Effector memory CD4-positive, alpha-beta T cell (primary cell): ENCODE results near the gene RGS6.
"Not testable (repeated sequence)": the region's sequence is repeated elsewhere in the genome, so short reads cannot be mapped to it uniquely, and the experiment has no call there.

Experiments
- DNase-seq, 3 donors: peaks; one replicate each; pipeline ENCODE4 v3.0.0-alpha.2; 2020
- H3K27ac ChIP-seq: 2 replicates; pipeline ENCODE4 v1.7.0; 2013; ENCODE audit warnings: mild to moderate bottlenecking, low read length, moderate library complexity; ENCODE audit not compliant: insufficient read depth, poor library complexity, severe bottlenecking
- H3K27me3 ChIP-seq: replicated peaks from 2 replicates; pipeline ENCODE4 v1.7.0; 2013; ENCODE audit warnings: mild to moderate bottlenecking, low read length; ENCODE audit not compliant: insufficient read depth, control insufficient read depth, poor library complexity, severe bottlenecking
- H3K36me3 ChIP-seq: 2 replicates; pipeline ENCODE4 v1.7.0; 2013; ENCODE audit warnings: mild to moderate bottlenecking, low read length, moderate library complexity; ENCODE audit not compliant: control insufficient read depth, insufficient read depth
- H3K4me1 ChIP-seq: 2 replicates; pipeline ENCODE4 v1.7.0; 2013; ENCODE audit warnings: low read length, mild to moderate bottlenecking; ENCODE audit not compliant: control insufficient read depth, insufficient read depth, poor library complexity, severe bottlenecking
- H3K4me3 ChIP-seq: 2 replicates; pipeline ENCODE4 v1.7.0; 2013; ENCODE audit warnings: low read length, low read depth, mild to moderate bottlenecking; ENCODE audit not compliant: insufficient read depth, poor library complexity, severe bottlenecking
- H3K9me3 ChIP-seq: 2 replicates; pipeline ENCODE4 v1.7.0; 2013; ENCODE audit warnings: mild to moderate bottlenecking, low read length, moderate library complexity; ENCODE audit not compliant: control insufficient read depth

RGS6 gene

DNA sequence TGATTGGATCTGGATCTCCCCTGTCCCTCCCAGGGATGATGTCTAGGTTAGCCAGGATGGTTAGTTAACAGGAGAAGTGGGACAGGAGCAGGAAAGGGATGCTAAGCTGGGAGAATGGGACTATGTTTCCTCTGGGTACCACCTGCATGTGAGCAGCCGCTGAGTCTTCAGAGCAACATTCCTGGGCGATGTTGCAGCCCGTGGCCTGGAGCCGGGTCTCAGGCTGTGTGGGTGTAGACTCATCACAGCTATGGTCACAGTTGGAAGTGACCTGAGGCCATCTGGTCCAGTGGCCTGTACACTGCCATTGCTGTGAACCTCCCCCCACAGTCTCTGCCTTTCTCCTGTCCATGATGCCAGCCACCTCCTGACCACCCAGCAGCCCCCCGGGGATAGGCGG lies 539.1 kb downstream of the RGS6 start:
- DNase-seq = no peak
- Histone ChIP-seq H3K27me3 (no peaks in the 10 kb centered on the region), H3K36me3 (no peaks in the 10 kb centered on the region), H3K4me3 (no peak overlapping the region), H3K4me1 (no peaks in the 10 kb centered on the region), H3K27ac (no peak overlapping the region), H3K9me3 (no peaks in the 10 kb centered on the region)

DNA sequence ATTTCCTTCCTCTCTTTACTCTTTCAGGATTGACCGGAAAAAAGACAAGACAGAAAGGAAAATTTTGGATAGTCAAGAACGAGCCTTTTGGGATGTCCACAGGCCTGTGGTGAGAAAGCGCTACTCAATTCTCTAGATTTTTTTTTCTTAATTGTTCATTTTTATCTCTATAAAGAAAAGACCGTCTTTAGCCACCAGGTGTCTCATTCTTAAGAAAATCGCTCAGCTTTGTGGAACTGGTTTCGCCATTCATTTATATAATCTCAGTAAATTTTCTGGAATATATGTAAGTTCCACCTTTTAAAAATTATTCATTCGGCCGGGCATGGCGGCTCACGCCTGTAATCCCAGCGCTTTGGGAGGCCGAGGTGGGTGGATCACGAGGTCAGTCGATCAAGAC lies 540.6 kb downstream of the RGS6 start:
- Histone ChIP-seq H3K4me3 (no peak overlapping the region), H3K27me3 (no peaks in the 10 kb centered on the region), H3K9me3 (no peaks in the 10 kb centered on the region), H3K4me1 (peaks cover 14% of the 10 kb centered on the region), H3K27ac (no peak overlapping the region), H3K36me3 (no peaks in the 10 kb centered on the region)
- DNase-seq = no peak

DNA sequence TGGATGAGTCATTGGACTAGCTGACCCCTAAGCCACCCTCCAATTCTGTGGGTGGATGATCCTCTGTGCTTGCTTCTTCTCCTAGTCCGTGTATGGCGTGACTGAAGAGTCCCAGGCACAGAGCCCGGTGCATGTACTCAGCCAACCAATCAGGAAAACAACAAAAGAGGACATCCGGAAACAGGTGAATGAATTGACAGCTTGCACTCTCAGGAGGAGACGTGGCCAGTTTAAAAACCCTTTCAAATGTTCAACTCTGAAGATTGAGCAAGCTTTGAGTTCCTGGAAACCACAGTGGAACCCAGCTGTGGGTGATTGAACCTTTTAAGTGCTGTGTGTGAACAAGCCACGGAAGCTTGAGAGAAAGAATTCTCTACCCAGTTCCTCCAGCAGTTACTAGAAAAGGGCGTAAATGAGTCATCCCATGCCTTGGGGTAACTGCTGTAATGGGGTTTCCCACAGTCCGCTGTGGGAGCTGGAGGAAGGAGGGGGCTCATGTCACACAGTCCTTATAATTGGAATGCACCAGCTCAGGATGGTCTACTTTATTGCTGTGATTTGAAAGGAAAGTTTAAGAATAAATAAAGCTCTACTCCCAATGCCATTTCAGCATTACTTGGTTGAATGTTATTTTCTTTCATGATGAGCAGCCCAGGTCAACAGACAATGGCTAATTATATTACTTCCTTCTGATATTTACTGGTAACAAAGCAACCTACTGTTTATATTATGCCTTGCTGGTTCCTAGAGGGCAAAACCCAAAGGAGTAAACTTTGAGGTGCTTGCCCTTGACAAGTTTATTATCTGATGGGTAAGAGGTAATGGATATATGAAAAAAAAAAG lies 544.6 kb downstream of the RGS6 start:
- no peaks in the 10 kb centered on the region for H3K9me3 ChIP-seq
- no peaks in the 10 kb centered on the region for H3K36me3 ChIP-seq
- peak; percentile 12 to 32 (median 20) for DNase-seq
- no peaks in the 10 kb centered on the region for H3K27me3 ChIP-seq
- peak overlapping the region; percentile 27 for H3K27ac ChIP-seq
- peak overlapping the region; percentile 7 for H3K4me3 ChIP-seq
- peaks cover 24% of the 10 kb centered on the region for H3K4me1 ChIP-seq

DNA sequence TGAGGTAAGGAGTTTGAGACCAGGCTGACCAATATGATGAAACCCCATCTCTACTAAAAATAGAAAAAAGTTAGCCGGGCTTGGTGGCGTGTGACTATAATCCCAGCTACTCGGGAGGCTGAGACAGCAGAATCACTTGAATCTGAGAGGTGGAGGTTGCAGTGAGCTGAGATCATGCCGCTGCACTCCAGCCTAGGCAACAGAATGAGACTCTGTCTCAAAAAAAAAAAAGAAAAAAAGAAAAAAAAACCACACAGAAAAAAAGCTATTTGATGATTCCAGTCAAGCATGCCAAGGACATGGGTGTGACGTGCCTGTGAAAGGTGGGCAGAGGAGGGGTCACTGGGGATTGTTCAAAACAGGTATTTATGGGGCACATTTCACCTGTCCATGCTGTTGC lies 545.3 kb downstream of the RGS6 start:
- not testable (repeated sequence) for H3K4me3 ChIP-seq, H3K9me3 ChIP-seq, DNase-seq, H3K36me3 ChIP-seq, H3K27me3 ChIP-seq, H3K27ac ChIP-seq
- peaks cover 24% of the 10 kb centered on the region for H3K4me1 ChIP-seq

DNA sequence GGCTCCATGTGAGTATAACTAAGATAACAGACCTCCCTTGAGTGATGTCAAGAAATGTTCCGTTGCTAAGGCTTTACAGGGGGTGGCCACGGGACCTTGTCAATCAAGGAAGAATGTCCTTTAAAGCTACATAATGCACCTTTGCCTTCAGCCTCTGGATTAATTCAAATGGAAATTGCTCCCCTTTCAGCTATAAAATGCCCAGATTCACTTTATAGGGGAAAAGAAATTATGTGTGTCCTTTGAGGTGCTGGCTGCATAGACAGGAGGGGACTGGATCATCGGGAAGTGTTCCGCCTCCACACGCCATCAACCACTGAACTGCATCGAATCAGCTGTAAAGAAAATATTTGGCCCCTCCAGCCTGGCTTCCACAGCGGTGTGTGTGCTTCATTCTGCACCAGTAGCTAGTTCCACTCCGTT lies 546.3 kb downstream of the RGS6 start:
- no peaks in the 10 kb centered on the region for H3K36me3 ChIP-seq
- H3K27me3 ChIP-seq = no peaks in the 10 kb centered on the region
- peaks cover 24% of the 10 kb centered on the region for H3K4me1 ChIP-seq
- H3K9me3 ChIP-seq = no peaks in the 10 kb centered on the region
- no peak overlapping the region for H3K4me3 ChIP-seq
- H3K27ac ChIP-seq = no peak overlapping the region
- no peak for DNase-seq

DNA sequence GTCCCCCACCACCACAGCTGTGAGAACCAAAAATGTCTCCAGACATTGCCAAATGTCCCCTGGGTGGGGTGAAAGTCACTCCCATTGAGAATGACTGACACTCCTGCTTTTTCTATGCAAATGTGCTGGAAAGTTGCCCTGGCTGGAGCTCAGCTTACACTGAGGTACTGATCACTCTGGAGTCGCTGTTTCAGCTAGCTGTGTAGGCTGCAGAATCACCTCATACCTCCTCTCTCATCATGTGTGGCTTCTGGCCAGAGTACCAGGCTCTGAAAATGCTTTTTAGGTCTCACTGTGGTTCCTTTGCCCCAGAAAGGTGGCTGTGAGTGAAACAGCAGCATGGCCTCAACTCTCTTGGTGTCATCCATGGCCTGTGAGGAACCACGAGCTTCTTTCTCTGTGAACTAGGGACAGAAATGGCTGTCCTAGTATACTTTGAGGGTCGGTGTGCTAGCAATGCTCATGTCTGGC lies 547.3 kb downstream of the RGS6 start:
- Histone ChIP-seq H3K9me3 (no peaks in the 10 kb centered on the region), H3K27ac (no peak overlapping the region), H3K27me3 (no peaks in the 10 kb centered on the region), H3K4me1 (peaks cover 24% of the 10 kb centered on the region), H3K4me3 (no peak overlapping the region), H3K36me3 (no peaks in the 10 kb centered on the region)
- no peak for DNase-seq

DNA sequence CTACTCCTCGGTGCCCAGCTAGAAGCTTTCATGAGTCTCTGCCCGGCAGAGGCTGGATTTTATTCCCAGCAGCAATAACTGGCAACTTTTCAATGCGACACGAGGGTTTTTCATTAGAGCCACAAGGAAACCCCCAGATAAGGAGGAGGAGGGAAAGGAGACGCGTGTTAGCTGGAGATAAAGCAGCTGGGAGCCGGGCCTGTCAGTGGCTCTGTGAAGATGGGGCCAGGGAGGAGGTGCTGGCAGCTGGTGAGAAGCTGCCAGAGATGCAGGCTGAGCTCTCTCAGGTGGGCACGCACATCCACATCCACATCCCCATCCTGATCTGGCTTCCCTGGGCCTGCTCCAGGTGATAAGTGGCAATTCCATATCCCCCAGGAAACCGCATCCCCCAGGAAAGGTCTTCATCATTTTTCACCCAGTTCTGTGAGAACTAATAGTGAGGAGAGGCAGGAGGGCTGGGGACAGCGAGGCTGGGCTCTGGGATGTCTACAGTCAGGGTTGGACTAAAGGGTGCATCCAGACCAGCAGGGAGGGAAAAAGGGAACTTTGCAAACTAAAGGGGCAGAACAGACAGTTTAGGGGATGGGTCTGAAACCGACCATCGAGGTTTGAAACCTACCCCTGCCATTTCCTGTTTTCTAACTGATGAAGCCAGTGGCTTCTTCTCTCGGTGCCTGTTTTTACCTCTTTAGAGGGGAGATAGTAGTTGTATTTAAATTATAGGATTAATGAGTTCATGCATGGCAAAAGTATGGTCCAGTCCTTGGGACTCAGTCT lies 548.4 kb downstream of the RGS6 start:
- no peaks in the 10 kb centered on the region for H3K36me3 ChIP-seq
- no peak for DNase-seq
- no peaks in the 10 kb centered on the region for H3K9me3 ChIP-seq
- no peaks in the 10 kb centered on the region for H3K27me3 ChIP-seq
- H3K4me1 ChIP-seq = peaks cover 24% of the 10 kb centered on the region
- no peak overlapping the region for H3K4me3 ChIP-seq
- no peak overlapping the region for H3K27ac ChIP-seq

DNA sequence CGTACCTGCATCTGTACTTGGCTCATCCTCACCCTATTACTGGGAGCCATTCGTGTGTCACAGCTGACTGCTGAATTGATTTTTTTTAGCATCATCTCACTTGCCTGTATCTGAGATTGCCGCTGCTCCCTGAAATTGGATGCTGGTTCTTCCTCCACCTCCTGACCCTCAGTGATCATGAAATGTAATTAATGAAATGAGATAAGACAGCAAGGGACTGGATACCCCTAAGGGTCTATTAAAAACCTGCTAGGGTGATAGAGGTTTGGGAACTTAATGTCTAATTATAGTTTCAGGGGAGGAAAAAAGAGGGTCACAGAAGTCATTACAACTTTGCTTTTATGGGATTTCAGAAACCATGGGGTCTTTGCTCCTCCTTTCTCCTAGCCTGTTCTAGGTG lies 551.1 kb downstream of the RGS6 start:
- Histone ChIP-seq H3K4me1 (peaks cover 8% of the 10 kb centered on the region), H3K36me3 (no peaks in the 10 kb centered on the region), H3K27me3 (no peaks in the 10 kb centered on the region), H3K27ac (no peak overlapping the region), H3K9me3 (no peaks in the 10 kb centered on the region), H3K4me3 (no peak overlapping the region)
- no peak for DNase-seq

DNA sequence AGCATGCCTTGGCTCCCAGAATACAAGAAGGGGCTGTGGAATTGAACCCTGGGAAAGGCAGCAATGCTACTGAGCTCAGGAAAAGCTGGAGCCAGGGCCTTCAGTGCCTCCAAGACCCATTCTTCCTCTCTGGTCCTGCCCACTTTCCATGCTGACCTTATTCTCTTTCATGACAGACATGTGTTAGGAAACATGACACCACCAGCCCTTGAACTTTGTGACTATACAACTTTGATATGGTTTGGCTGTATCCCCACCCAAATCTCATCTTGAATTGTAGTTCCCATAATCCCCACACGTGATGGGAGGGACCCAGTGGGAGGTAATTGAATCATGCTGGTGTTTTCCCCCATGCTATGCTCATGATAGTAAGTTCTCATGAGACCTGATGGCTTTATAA lies 553.5 kb downstream of the RGS6 start:
- Histone ChIP-seq H3K36me3 (no peaks in the 10 kb centered on the region), H3K4me3 (no peak overlapping the region), H3K4me1 (peaks cover 7% of the 10 kb centered on the region), H3K9me3 (no peaks in the 10 kb centered on the region), H3K27me3 (no peaks in the 10 kb centered on the region), H3K27ac (no peak overlapping the region)
- no peak for DNase-seq

DNA sequence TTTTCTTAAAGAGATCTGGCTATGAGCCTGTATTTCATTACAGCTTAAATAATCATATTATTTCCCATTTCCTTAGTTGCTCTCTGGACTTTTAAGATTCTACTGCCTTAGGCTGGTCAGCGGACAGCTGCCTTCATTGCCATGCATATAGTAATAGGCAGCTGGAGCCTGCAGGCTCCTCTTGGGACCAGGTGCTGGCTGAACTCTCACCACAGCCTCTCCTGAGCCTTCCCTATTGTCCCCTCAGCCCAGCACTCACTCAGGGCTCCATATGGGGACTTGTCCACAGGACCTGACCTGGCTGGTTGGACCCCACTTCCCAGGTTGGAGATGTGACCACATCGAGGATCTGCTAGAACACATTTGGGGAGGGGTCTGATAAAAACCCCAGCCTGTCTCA lies 556.3 kb downstream of the RGS6 start:
- Histone ChIP-seq H3K4me1 (no peaks in the 10 kb centered on the region), H3K4me3 (no peak overlapping the region), H3K36me3 (no peaks in the 10 kb centered on the region), H3K27ac (no peak overlapping the region), H3K27me3 (no peaks in the 10 kb centered on the region), H3K9me3 (no peaks in the 10 kb centered on the region)
- no peak for DNase-seq
